ENCODE data around the gene LRRC74B.

DNA sequence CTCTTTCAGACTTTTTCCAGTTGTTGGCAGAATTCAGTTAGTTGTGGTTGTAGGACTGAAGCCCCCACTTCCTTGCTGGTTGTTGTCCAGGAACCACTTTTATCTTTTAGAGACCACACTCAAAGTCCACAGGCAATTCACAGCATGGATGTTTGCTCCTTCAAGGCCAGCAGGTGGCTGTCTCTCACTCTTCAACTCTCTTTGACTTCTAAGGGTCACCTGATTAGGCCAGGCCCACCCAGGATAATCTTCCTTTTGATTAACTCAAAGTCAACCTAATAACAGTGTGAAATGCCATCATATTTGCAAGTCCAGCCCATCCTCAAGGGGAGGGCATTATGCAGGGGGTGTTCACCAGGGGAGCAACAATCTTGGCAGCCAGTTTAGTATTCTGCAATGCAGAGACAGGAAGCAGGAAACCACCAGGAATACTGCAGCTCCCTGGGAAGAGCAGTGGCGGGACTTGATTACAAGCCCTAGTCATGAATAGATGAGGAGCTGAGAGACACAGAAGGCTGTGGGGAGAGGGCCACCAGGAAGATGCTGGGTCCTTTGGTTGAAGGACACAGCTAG, 52.4 kb downstream of the LRRC74B start:
- TF ChIP-seq EZH2 (IDR thresholded peaks at IDR 0.05; ENCODE audit: low read length, missing control alignments) = no peak
- TF ChIP-seq, protein P1, sequence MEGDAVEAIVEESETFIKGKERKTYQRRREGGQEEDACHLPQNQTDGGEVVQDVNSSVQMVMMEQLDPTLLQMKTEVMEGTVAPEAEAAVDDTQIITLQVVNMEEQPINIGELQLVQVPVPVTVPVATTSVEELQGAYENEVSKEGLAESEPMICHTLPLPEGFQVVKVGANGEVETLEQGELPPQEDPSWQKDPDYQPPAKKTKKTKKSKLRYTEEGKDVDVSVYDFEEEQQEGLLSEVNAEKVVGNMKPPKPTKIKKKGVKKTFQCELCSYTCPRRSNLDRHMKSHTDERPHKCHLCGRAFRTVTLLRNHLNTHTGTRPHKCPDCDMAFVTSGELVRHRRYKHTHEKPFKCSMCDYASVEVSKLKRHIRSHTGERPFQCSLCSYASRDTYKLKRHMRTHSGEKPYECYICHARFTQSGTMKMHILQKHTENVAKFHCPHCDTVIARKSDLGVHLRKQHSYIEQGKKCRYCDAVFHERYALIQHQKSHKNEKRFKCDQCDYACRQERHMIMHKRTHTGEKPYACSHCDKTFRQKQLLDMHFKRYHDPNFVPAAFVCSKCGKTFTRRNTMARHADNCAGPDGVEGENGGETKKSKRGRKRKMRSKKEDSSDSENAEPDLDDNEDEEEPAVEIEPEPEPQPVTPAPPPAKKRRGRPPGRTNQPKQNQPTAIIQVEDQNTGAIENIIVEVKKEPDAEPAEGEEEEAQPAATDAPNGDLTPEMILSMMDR (conservative IDR thresholded peaks at IDR 0.05 in 1 of 2, IDR thresholded peaks at IDR 0.05 in 1 of 2; ENCODE audit: low read depth in 1 of 2, low read length in 2 of 2) = no peak

Measured in fibroblast of lung (primary cell).